ENCODE results near the gene ZC3H6.
"Not testable (repeated sequence)": the region's sequence is repeated elsewhere in the genome, so short reads cannot be mapped to it uniquely, and the experiment has no call there.

Gene ZC3H6

GRCh38 chr2:112282066-112282465 is 6.7 kb downstream of the ZC3H6 start:
- DNase-seq: not testable (repeated sequence)

DNA sequence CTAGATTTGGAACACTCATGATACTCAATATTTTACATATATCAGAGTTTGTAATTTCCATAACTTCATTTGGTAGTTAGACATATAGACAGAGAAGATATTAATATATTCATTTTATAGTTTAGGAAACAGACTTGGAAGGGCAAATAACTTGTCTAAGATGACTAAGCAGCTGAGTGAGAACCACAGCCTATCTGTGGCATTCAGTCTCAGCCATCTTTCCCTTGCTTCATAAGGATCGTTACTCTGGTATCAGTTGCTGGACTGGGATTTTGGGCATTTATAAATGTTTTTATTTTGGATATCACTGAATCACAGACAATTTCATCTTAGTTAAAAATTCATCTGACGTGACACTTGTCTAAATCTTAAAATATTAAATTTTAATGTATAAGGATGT is 8.1 kb downstream of the ZC3H6 start:
- DNase-seq: not testable (repeated sequence)

DNA sequence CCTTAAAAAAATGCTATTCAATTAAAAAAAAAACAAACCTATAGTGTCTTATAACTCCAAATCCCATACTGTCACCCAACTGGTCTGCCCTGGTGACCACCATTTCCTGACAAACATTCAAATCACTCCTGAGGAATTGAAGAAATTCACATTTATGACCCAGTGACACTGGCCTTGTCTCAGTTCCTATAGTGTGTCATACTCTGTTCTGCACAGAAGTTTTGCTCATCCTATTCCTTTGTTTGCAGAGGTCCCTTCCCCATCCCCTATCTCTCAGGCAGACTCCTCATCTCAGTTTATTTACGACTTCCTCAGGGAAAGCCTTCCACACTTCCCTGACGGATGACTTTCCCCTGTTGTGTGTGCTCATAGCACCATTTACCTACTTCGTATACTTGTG is 14.7 kb downstream of the ZC3H6 start:
- no peak for DNase-seq

GRCh38 chr2:112290648-112291047 is 15.3 kb downstream of the ZC3H6 start:
- DNase-seq: no peak

GRCh38 chr2:112293636-112294401 is 18.4 kb downstream of the ZC3H6 start:
- no peak for DNase-seq

GRCh38 chr2:112295407-112296078 is 20.1 kb downstream of the ZC3H6 start:
- DNase-seq: no peak

DNA sequence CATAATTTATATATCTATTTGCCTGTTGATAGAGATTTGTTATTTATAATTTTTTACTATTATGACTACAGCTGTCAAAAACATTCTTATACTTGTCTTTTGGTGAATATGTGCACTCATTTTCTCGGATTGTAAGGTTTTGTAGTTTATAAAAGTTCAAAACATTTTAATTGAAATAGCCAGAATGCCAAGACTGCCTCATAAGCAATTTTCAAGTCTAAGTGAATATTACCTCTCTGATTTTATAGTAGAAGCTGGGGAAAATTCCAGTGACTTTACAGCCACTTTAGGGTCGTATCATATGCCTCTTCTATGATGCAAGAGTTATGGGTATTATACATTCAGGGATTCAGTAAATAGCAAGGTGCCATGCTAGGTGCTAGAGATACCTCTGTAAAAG is 21.0 kb downstream of the ZC3H6 start:
- DNase-seq: no peak

DNA sequence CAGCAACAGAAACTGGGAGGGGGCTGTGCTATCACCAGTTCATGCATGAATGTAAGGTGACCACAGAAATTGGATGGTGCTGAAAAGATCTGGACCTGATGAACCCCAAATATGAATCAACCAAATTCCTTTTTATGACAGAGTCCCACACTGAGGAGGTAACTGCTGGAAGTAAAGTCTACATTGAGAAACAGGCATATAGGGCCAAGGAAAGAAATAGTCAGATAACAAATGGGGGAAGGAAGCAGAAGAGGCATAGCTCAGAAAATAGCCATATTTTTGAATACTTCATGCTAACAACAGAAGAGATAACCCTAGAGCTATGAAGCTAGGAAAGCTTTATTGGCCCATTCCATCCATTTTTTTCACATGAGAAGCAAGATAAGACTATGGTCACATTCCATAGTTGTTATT is 25.8 kb downstream of the ZC3H6 start:
- DNase-seq: no peak

- DNase-seq: no peak
Measured at GRCh38 chr2:112301973-112302372, 26.6 kb downstream of the ZC3H6 start.

- no peak for DNase-seq
Measured at GRCh38 chr2:112304298-112304941, 29.0 kb downstream of the ZC3H6 start.

- DNase-seq: no peak
Measured at GRCh38 chr2:112305132-112305531, 29.7 kb downstream of the ZC3H6 start.

- no peak for DNase-seq
Measured at GRCh38 chr2:112310906-112311305, 35.5 kb downstream of the ZC3H6 start.

DNA sequence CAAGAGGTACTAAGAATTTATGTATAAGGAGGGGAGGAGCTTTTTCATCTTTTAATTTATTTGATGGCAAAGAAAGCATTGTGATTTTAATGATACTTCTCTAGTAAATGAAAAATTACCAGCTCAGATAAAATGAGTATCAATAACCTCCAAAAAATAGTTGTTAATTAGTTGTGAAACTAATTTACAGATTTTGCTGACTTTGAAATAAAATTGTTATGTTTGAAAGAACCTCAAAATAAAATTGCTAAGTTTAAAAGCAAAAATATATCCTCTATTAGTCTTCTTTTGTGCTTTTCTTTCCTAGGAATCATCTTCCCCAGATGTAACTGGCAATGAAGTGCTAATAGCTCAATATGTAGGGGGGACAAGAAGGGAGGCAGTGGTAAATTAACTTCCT is 36.5 kb downstream of the ZC3H6 start:
- DNase-seq: no peak

- DNase-seq: no peak
Measured at GRCh38 chr2:112312821-112313220, 37.4 kb downstream of the ZC3H6 start.

GRCh38 chr2:112314856-112315255 is 39.5 kb downstream of the ZC3H6 start:
- no peak for DNase-seq

GRCh38 chr2:112317303-112318158 is 42.1 kb downstream of the ZC3H6 start:
- no peak for DNase-seq

DNA sequence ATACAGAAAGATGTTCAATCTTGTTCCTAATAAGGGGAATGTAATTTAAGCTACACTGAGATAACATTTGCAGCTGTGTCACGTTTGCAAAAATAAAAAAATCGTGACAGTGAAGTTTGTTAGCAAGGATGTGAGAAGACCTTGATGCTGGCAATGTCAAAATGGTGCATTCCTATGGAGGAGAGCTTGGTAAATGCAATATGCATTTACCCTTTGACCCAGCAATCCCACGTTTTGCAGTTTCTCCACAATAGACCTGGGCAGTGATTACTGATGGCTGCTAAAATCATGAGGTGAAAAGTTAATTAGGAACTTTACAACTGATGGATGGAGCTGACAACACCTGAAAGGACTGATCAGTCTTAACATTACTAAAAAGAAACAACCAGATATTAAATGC is 43.1 kb downstream of the ZC3H6 start:
- no peak for DNase-seq

GRCh38 chr2:112321375-112322320 is 46.3 kb downstream of the ZC3H6 start:
- DNase-seq: no peak

DNA sequence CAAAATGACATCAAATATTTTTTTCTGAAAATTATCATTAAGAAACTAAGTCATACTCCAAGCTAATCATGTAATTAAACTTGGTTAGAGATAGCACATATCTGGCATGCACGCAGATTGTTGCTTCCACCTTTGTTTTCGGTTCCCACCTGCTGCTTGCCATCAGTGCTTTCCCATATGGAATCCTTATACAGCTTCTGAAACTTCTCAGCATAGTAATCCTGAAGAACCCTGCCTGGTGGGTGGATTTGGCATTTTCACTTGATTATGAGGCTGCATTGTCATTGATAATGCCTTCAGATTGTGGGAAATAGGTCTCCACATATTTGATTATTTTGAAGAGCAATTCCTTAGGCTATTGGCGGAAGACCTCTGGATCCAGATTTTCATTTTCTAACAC is 47.5 kb downstream of the ZC3H6 start:
- no peak for DNase-seq

- DNase-seq: no peak
Measured at GRCh38 chr2:112332123-112332696, 56.8 kb downstream of the ZC3H6 start.

GRCh38 chr2:112335600-112335999 is 60.2 kb downstream of the ZC3H6 start:
- DNase-seq: no peak

GRCh38 chr2:112339986-112340385 is 64.6 kb downstream of the ZC3H6 start:
- DNase-seq: no peak

All from NCI-H69 (cell line).